ENCODE measurements around the gene TAGLN3.

DNA sequence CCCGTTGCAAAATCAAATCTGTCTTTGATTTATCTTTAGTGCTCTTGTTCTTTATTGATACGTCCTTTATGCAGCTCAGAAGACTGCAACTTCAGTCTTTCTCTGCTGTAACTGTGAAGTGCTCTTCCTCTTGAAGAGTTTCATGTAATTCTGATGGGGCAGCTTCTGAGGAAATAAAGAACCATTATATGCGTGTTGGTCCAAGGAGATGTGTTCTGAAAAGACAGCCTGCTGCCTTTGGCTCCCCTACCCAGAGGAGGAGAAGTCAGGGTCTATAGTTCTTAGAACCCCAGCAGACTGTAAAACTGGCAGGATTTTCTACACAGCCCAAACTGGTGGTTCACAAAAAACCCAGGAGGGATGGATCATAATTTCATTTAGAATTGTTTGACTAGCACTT lies 42.3 kb upstream of the TAGLN3 start:
- TF ChIP-seq CTCF (IDR thresholded peaks at IDR 0.05; ENCODE audit: low read depth, low read length) (no peak), EZH2phosphoT487 (IDR thresholded peaks at IDR 0.05; ENCODE audit: low read depth) (no peak)

Measured in OCI-LY3 (cell line).